Endothelial cell (in vitro differentiated cells): ENCODE measurements around the gene FOXJ3. TPM values are rescaled to one million over a fixed set of nuclear protein-coding genes. Genes with fewer than 3 reads are reported as not detected.

Experiments
- DNase-seq: peaks from one replicate; pipeline ENCODE4 v3.0.0; 2021; ENCODE audit warnings: low spot score
- H3K27ac Mint-ChIP-seq: one replicate; pipeline ENCODE4 v1.8.0; 2021; ENCODE audit warnings: mixed read lengths, inconsistent platforms; ENCODE audit not compliant: unreplicated experiment
- H3K27me3 Mint-ChIP-seq: one replicate; pipeline ENCODE4 v1.8.0; 2021; ENCODE audit warnings: mild to moderate bottlenecking, moderate library complexity, mixed read lengths, inconsistent platforms; ENCODE audit not compliant: unreplicated experiment
- H3K36me3 Mint-ChIP-seq: one replicate; pipeline ENCODE4 v1.8.0; 2021; ENCODE audit warnings: mild to moderate bottlenecking, low read depth, mixed read lengths, inconsistent platforms; ENCODE audit not compliant: unreplicated experiment
- H3K4me1 Mint-ChIP-seq: one replicate; pipeline ENCODE4 v1.8.0; 2021; ENCODE audit warnings: mild to moderate bottlenecking, mixed read lengths, inconsistent platforms; ENCODE audit not compliant: unreplicated experiment
- H3K4me3 Mint-ChIP-seq: one replicate; pipeline ENCODE4 v1.8.0; 2021; ENCODE audit warnings: mild to moderate bottlenecking, mixed read lengths, inconsistent platforms; ENCODE audit not compliant: unreplicated experiment
- H3K9me3 Mint-ChIP-seq: one replicate; pipeline ENCODE4 v1.8.0; 2021; ENCODE audit warnings: mixed read lengths, inconsistent platforms; ENCODE audit not compliant: unreplicated experiment
- total RNA-seq: library from RNA; stranded (reverse); fragmentation: NEBNext Ultra II Directional; extraction: Animal tissue kit (Norgen Biotek cat#: 25700); gene quantifications from one replicate; pipeline ENCODE4 v1.2.1, GENCODE V29; 2021; ENCODE audit not compliant: unreplicated experiment
- TF ChIP-seq, protein P1 (sequence below): fragments of 200-600 bp; sonication (generic); IDR thresholded peaks from one replicate; pipeline ENCODE4 v1.5.0; 2021; ENCODE audit warnings: antibody characterized with exemption; ENCODE audit not compliant: unreplicated experiment

FOXJ3 gene
- total RNA-seq, 1 donor from 2014 or later = 65.9 TPM

DNA sequence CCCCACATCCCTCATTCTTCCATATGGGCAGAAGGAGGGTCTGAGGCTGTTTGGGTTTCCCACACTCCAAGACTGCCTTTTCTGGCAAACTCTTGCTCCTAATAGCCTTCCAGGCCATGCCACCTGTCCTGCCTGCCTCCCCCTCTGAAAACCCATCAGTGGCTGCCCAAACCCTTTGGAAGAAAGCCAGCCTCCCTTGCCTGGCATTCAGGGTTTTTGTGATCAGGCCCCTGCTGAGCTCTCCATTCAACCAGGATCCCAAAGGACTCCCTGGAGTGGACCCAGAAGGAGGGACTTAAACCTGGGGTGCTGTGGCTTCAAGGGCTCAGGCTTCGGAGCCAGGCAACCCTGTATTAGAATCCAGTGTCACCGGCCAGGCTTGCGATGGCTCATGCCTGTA lies 166.3 kb downstream of the FOXJ3 start:
- Mint-ChIP-seq H3K4me1 (peaks cover 18% of the 10 kb centered on the region), H3K27ac (no peak overlapping the region), H3K36me3 (peaks cover 6% of the 10 kb centered on the region), H3K4me3 (no peak overlapping the region), H3K27me3 (peaks cover 18% of the 10 kb centered on the region), H3K9me3 (no peaks in the 10 kb centered on the region)
- DNase-seq = no peak
- TF ChIP-seq, protein P1, sequence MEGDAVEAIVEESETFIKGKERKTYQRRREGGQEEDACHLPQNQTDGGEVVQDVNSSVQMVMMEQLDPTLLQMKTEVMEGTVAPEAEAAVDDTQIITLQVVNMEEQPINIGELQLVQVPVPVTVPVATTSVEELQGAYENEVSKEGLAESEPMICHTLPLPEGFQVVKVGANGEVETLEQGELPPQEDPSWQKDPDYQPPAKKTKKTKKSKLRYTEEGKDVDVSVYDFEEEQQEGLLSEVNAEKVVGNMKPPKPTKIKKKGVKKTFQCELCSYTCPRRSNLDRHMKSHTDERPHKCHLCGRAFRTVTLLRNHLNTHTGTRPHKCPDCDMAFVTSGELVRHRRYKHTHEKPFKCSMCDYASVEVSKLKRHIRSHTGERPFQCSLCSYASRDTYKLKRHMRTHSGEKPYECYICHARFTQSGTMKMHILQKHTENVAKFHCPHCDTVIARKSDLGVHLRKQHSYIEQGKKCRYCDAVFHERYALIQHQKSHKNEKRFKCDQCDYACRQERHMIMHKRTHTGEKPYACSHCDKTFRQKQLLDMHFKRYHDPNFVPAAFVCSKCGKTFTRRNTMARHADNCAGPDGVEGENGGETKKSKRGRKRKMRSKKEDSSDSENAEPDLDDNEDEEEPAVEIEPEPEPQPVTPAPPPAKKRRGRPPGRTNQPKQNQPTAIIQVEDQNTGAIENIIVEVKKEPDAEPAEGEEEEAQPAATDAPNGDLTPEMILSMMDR = no peak

DNA sequence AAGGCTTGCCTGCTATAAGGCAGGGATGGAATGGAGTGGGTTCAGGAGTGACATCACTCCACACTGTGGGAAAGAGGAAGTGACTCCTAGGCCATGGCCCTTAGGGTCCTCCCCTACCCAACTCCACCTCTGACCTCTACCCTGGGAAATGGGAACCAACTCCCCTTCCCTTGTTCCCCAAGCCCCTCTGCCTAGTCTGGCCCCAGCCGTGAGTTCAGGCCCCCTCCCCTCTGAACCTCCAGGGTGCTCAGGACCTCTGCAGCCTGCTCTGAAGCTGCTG lies 166.7 kb downstream of the FOXJ3 start:
- no peak for DNase-seq
- Mint-ChIP-seq H3K36me3 (peaks cover 6% of the 10 kb centered on the region), H3K27me3 (peaks cover 18% of the 10 kb centered on the region), H3K4me3 (no peak overlapping the region), H3K27ac (no peak overlapping the region), H3K4me1 (peaks cover 16% of the 10 kb centered on the region), H3K9me3 (no peaks in the 10 kb centered on the region)
- TF ChIP-seq, protein P1 = no peak

GRCh38 chr1:42167611-42168390 lies 167.2 kb downstream of the FOXJ3 start:
- no peak overlapping the region for H3K27ac Mint-ChIP-seq
- H3K4me3 Mint-ChIP-seq = no peak overlapping the region

GRCh38 chr1:42165511-42166210 lies 169.4 kb downstream of the FOXJ3 start:
- Mint-ChIP-seq H3K4me3 (no peak overlapping the region), H3K9me3 (no peaks in the 10 kb centered on the region), H3K36me3 (peaks cover 6% of the 10 kb centered on the region), H3K27ac (no peak overlapping the region), H3K27me3 (peaks cover 10% of the 10 kb centered on the region), H3K4me1 (peaks cover 3% of the 10 kb centered on the region)
- TF ChIP-seq, protein P1 = no peak
- no peak for DNase-seq

More at GRCh38 chr1:42167611-42168390, 167.2 kb downstream of the FOXJ3 start:
- DNase-seq = no peak
- TF ChIP-seq, protein P1 = no peak
- Mint-ChIP-seq H3K9me3 (no peaks in the 10 kb centered on the region), H3K36me3 (peaks cover 6% of the 10 kb centered on the region), H3K4me1 (peaks cover 16% of the 10 kb centered on the region), H3K27me3 (peaks cover 18% of the 10 kb centered on the region)
